ENCODE data around the gene NEU2.
"Not testable (repeated sequence)": the region's sequence is repeated elsewhere in the genome, so short reads cannot be mapped to it uniquely, and the experiment has no call there.

NEU2 gene

GRCh38 chr2:233035426-233036161 is 3.1 kb downstream of the NEU2 start:
- DNase-seq = no peak

DNA sequence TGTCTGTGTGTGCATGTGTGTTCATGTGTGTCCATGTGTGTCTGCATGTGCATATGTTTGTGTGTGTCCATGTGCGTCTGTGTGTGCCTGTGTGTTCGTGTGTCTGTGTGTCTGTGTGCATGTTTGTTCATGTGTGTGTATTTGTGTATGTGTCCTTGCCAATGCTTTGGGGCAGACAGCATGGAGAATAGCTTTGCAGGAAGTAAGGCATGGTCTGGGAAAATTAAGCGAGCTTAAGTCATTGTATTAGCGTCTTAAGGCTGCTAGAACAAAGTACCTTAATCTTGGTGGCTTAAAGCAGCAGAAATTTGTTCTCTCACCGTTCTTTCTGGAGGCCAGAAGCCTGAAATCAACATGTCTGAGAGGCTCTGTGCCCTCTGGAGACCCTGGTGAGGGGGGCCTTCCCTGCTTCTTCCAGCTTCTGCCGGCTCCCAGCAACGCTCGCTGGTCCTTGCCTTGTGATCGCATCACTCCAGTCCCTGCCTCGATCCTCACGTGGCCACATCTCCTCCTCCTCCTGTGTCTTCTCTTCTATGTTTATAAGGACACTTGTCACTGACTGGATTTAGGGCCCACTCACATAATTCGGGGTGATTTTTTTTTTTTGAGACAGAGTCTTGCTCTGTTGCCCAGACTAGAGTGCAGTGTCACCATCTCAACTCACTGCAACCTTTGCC is 3.8 kb downstream of the NEU2 start:
- DNase-seq = no peak

GRCh38 chr2:233037078-233037477 is 4.6 kb downstream of the NEU2 start:
- no peak for DNase-seq

GRCh38 chr2:233039212-233039845 is 6.9 kb downstream of the NEU2 start:
- no peak for DNase-seq

GRCh38 chr2:233039846-233040530 is 7.5 kb downstream of the NEU2 start:
- DNase-seq = no peak

- no peak for DNase-seq
Observed at GRCh38 chr2:233040571-233040970, 8.1 kb downstream of the NEU2 start.

GRCh38 chr2:233041722-233042323 is 9.4 kb downstream of the NEU2 start:
- no peak for DNase-seq

GRCh38 chr2:233042549-233042948 is 10.1 kb downstream of the NEU2 start:
- DNase-seq = no peak

DNA sequence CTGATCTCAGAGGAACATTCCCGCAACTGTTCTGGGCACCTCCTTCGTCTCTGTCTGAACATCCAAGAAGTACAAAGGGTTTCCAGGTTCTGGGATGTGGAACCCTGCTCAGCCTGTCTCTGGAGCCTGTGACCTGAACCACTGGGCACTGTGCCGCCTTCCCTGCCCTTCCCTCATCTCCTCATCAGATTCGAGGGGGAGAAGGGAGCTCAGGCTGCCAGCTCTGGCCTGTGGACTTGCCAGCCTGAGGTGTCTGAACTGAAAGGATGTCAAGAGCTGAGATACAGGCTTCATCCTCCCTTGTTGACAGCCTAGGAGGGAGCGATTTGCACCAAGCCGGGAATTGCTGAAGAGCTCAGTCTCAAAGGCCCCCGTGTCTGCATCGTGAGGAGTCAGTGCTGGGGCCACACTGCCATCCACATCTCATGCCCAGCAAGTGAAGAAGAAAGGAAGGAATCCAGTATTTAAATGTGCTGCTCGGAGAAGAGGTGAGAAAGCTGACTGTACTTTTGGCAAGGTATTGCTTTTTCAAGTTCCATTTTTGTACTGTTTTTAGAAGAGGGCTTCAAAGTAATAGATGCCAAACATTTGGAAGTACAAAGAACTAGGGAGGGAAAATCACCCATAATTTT is 12.6 kb downstream of the NEU2 start:
- DNase-seq = no peak

- DNase-seq = no peak
Observed at GRCh38 chr2:233047206-233047605, 14.7 kb downstream of the NEU2 start.

GRCh38 chr2:233047667-233048066 is 15.2 kb downstream of the NEU2 start:
- DNase-seq = no peak

DNA sequence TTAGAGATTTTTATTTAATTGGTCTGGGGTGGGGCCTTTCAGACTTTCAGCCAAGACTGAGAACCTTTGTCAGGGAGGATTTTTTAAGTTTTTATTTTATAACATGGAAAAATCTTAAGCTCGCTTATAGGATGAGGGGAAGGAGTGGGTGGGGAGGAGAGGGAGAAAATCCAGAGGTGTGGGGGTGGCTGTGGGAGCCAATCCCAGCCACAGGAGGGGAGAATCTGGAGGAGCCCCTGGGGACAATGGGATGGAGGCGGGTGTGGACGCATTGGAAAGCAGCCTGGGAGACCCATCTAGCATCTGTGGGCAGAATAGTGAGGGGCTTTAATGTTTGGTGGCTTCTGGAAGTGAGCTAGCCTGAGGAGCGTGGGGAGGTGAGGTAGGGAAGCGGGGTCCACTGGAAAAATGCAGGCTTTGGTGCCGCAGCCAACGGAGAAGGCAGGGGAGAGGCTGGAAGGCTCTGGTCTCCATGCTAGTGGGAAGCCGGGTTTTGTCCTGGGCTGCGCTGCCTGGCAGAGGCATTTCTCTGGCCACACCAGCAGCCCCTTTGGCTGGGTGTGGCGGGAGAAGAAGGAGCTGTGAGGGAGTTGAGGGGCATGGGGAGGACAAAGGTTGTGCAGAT is 16.2 kb downstream of the NEU2 start:
- DNase-seq = no peak

GRCh38 chr2:233049194-233049761 is 16.8 kb downstream of the NEU2 start:
- DNase-seq = no peak

DNA sequence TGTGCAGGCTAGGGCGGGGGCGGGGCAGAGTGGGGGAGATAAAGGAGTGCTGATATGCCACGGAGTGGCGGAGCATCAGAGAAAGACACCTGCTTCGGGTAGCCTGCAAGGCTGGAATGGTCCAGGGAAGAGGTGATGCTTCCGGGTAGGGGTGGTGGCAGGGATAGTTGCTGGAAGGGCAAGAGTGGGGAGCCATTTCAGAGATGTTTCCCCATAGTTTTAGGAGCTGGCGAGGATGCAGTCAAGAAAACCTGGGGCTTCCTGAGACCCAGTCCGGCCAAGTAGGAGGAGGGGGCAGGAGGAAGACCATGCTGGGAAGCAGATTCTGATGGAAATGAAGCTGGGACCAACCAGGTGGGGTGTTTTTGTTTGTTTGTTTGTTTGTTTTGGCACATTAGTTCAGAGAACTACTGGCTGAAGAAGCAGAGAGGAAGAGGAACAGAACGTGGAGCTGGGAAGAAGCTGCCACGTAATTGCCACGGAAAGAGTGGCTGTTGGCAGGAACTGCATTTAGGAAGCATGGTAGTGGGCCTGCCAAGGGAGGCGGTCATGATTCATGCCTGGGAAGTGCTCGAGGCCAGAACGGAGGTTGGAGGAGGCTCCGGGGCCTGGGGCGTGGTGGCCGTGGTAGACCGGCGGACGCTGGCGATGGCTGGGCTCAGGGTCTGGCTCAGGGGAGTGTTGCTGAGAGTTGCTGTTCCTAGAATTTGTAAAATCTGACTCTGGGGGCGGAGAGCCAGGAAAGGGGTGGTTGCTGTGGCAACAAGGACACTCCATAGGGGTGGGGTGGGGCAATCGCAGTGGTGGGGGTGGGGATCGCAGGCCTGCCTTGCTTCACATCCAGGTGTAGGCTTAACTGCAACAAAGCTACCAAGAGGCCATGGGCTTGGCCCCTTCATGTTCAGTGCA is 19.0 kb downstream of the NEU2 start:
- no peak for DNase-seq

DNA sequence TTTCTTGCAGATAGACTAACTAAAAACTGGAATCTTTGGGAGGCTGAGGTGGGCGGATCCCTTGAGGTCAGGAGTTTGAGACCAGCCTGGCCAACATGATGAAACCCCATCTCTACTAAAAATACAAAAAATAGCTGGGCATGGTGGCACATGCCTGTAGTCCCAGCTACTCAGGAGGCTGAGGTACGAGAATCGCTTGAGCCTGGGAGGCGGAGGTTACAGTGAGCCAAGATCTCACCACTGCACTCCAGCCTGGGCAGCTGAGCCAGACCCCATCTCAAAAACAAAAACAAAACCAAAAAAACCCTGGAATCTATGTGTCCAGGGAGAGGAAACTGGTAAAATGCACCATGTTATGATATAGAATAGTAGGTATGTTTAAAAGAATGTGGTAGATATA is 20.0 kb downstream of the NEU2 start:
- not testable (repeated sequence) for DNase-seq

- DNase-seq = peak; percentile 3 to 47
Observed at GRCh38 chr2:233053928-233054784, 21.7 kb downstream of the NEU2 start.

DNA sequence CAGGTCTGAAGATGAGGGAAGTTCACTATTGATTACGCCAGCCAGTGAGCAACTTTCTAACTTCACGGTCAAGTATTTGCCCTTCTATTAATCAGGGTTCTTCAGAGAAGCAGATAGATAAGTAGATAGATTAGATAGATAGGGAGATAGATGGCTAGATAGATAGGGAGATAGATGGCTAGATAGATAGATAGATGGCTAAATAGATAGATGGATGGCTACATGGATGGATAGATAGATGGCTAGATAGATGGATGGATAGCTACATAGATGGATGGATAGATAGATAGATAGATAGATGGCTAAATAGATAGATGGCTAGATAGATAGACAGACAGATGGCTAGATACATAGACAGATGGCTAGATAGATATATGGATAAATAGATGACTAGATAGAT is 22.9 kb downstream of the NEU2 start:
- no peak for DNase-seq

DNA sequence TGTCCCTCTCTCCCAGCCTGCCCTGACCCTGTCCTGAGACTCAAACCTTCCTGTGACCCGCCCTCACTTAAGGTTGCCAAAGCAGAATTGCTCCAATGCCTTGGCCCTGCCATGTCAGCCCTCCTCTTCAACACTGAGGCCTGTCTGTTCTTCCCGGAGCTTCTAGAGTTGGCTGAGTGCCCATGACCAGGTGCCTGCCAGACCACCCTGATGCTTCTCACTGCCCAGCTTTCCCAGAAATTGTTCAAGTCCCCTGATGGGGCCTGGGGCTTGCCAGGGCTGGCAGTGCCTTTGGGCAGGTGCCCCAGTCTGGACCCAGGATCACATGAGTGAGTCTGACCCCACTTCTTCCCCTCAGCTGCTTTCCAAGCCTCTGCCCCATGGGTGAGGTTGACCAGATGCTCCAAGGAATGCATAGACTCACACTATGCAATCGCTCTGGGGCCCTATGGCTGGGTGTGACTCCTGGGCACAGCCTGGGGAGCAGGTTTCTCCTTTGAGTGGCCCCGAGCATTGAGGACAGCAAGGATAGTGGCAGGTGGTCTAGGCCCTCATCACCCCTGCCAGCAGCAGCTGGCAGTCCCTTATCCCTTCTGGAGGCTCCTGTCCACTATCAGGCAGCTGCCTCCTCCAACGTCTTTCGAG is 24.6 kb downstream of the NEU2 start:
- no peak for DNase-seq
